ENCODE results near the gene RASAL2. TPM values are rescaled to one million over a fixed set of nuclear protein-coding genes. Genes with fewer than 3 reads are reported as not detected.

RASAL2 gene
- total RNA-seq, 1 experiment from 2014 or later, result 22.2 TPM

- no peak overlapping the region for H4K5ac ChIP-seq (ENCODE audit: insufficient read length, low read depth, low read length)
- no peak overlapping the region for H3K56ac ChIP-seq (ENCODE audit: insufficient read length, low read depth, low read length)
- H4K8ac ChIP-seq (replicated peaks; ENCODE audit: insufficient read length, low read depth, low read length), result no peak overlapping the region
- no peak overlapping the region for H3T11ph ChIP-seq (ENCODE audit: low read length)
- H2BK20ac ChIP-seq (ENCODE audit: low read depth, low read length, poor library complexity, severe bottlenecking), result no peak overlapping the region
- peaks cover 4 to 15% (median 5%) of the 10 kb centered on the region in 3 experiments; a peak in 4 of 7 replicates for H3K36me3 Mint-ChIP-seq (ENCODE audit: insufficient read depth in 1 of 3, low read depth in 3 of 3)
- H3K27ac ChIP-seq (ENCODE audit: insufficient read length, low read depth, low read length), result no peak overlapping the region
- peaks cover 7 to 10% of the 10 kb centered on the region in 2 experiments; a peak in 3 of 5 replicates for H3K9me3 Mint-ChIP-seq
- H2AFZ ChIP-seq (ENCODE audit: low read length), result no peak overlapping the region
- no peak for DNase-seq
- no peak overlapping the region for H3K27ac Mint-ChIP-seq
- no peak overlapping the region for H2BK15ac ChIP-seq (ENCODE audit: low read depth, low read length)
- H2BK5ac ChIP-seq (ENCODE audit: insufficient read length, low read length), result no peak overlapping the region
- H2AK5ac ChIP-seq (ENCODE audit: insufficient read length, low read length), result no peak overlapping the region
- no peaks in the 10 kb centered on the region for H3K9me3 ChIP-seq (ENCODE audit: control insufficient read depth, low read depth, low read length)
- H2BK12ac ChIP-seq (ENCODE audit: insufficient read length, low read depth, low read length), result no peak overlapping the region
- peaks cover 0 to 7% of the 10 kb centered on the region in 2 experiments; a peak in 2 of 4 replicates for H3K4me1 Mint-ChIP-seq
- peaks cover 2% of the 10 kb centered on the region; the same call in 1 of the 2 replicates for H3K79me2 ChIP-seq (ENCODE audit: insufficient read depth, low read length)
- H3K4ac ChIP-seq (ENCODE audit: low read depth, low read length), result no peak overlapping the region
- no peaks in the 10 kb centered on the region for H3K23me2 ChIP-seq (ENCODE audit: insufficient read length, low read depth, low read length, poor library complexity, severe bottlenecking)
- no peaks in the 10 kb centered on the region for H4K20me1 ChIP-seq (ENCODE audit: control insufficient read depth, insufficient read depth, insufficient read length)
- H3K27me3 Mint-ChIP-seq (ENCODE audit: low read depth), result no peaks in the 10 kb centered on the region
- H3K9ac ChIP-seq (ENCODE audit: extremely low read depth, insufficient read length, low read length), result no peak overlapping the region
- no peak overlapping the region for H3K14ac ChIP-seq (ENCODE audit: insufficient read depth, low read length)
- no peak overlapping the region for H2BK120ac ChIP-seq (ENCODE audit: low read depth, low read length, poor library complexity, severe bottlenecking)
- H3K4me3 Mint-ChIP-seq, result no peak overlapping the region
- H3K4me2 ChIP-seq (ENCODE audit: insufficient read depth, insufficient read length, low read length), result no peak overlapping the region
- no peaks in the 10 kb centered on the region; the same call in 1 of the 2 replicates for H3K4me1 ChIP-seq (ENCODE audit: insufficient read depth, low read length)
- no peak overlapping the region for H4K91ac ChIP-seq (ENCODE audit: insufficient read length, low read depth, low read length)
- no peak overlapping the region for H3K23ac ChIP-seq (ENCODE audit: insufficient read length, low read depth, low read length)
- no peak for TF ChIP-seq CTCF (conservative IDR thresholded peaks at IDR 0.05)
- WGBS (ENCODE audit: extremely low coverage, insufficient read length, low lambda C conversion rate), result no CpG with 5 or more reads among the region's 4 CpGs
- H3K27me3 ChIP-seq (ENCODE audit: insufficient read depth, low read length), result no peaks in the 10 kb centered on the region
- H3K18ac ChIP-seq (ENCODE audit: insufficient read length, low read depth, low read length), result no peak overlapping the region
- peaks cover 6% of the 10 kb centered on the region for H3K79me1 ChIP-seq (ENCODE audit: insufficient read depth, low read depth, low read length, poor library complexity, severe bottlenecking)
Observed at GRCh38 chr1:178360421-178360820, 266.5 kb downstream of the RASAL2 start.
